Activated T-cell treated with anti-CD3 and anti-CD28 coated beads for 24 hours (primary cell): ENCODE measurements around the gene VDAC1.
"Not testable (repeated sequence)": the region's sequence is repeated elsewhere in the genome, so short reads cannot be mapped to it uniquely, and the experiment has no call there.

Source experiments
- DNase-seq: peaks from one replicate; pipeline ENCODE4 v3.0.0-alpha.2; 2020; ENCODE audit warnings: low read depth

The VDAC1 gene

DNA sequence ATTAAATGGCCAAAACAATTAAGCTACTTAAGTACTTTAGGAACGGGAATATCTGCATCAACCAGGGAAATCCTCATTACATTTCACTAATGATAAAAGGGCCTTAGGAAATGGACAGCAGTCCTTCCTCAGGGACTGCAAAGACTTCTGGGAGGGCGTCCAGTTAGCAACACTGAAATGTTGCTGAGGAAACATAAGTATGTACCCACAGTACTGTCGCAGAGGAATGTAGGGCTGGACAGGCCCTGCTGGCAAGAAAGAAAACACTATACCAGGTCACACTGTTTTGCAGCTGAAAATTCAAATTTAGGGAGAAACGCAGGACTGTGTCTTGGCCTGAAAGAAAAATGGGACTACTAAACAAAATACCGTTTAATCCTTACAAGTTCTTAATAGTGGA, 37.7 kb downstream of the VDAC1 start:
- DNase-seq = no peak

DNA sequence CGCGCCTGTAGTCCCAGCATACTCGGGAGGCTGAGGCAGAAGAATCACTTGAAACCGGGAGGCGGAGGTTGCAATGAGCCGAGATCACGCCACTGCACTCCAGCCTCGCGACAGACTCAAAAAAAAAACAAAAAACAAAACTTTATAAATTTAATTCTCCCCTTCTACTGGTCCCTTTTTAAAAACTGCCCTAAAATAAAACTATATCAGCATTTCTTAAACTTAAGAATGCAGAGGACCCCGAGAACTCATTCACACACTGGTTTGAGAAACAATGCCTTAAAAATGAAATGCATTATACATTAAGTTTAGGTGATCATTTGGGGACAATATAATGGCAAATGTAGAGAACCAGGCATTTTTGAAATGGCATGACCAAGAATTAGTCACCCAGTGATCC, 38.7 kb downstream of the VDAC1 start:
- no peak for DNase-seq

DNA sequence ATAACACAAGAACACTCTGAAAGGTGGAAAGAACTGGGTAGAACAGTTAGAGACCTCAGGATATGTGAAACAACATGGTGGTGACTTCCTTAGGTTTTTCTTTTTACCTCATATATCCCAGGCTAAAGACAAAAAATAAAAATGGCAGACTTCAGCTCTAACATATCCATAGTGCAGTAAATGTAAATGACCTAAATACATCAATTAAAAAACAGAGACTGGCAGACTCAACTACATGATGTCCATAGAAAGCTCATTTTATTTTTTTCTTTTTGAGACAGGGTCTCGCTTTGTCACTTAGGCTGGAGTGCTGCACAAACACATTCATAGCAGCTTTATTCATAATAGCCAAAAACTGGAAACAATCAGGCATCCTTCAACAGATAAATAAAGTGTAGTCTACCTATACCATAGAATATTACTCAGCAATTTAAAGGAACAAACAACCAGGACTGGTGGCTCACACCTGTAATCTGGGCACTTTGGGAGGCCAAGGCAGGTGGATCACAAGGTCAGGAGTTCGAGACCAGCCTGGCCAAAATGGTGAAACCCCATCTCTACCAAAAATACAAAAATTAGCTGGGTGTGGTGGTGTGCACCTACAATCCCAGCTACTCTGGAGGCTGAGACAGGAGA, 41.2 kb downstream of the VDAC1 start:
- DNase-seq = no peak

DNA sequence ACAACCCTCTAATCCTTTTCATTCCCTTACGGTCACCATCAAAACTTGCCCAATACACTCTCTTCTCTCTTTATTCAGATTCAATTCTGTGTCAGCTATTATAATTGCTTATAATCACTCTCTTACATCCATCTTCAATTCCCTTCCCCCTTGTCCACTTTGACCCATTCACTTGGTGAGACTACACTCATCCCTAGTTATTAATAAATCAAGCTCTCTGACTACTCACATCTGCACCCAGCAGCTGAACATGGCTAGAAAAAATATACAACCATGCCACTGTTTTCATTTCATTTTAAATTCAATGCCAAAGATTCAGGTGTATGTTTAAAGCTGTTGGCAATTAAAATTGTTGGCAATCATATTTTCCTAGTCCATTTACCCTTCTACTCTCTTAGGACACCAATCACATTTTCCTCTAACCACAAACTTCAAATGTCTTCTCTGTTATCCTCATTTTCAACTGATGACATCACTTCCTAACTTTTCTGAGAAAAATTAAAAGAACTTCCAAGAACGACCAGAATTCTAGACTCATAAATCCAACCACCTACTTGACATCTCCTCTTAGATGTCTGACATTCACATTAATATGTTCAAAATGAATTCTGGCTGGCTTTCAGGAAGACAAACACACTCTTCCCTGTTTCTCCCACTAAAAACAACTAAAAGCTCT, 41.8 kb downstream of the VDAC1 start:
- no peak for DNase-seq

GRCh38 chr5:133962131-133962530, 42.6 kb downstream of the VDAC1 start:
- no peak for DNase-seq

DNA sequence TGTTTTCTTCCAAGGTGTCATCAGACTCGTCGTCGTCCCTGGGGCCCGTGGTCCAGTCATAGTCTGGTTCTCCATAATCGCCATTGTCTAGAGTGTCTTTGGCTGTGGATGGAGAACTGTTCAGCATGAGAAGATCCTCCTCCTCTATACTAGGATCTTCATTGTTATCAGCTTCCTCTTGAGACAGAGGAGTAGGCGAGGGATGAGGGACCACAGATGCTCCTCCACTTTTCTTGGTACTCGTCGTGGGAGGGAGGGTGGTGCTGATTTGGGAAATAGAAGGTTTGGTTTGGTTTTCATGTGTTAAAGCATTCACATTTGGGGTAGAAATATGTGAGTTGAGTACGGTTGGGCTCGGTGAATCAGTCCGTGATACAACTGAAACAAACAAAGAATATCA, 45.1 kb downstream of the VDAC1 start:
- DNase-seq = no peak

- DNase-seq = no peak
These were observed 47.2 kb downstream of the VDAC1 start for GRCh38 chr5:133957591-133957990.

- DNase-seq = no peak
These were observed 47.7 kb downstream of the VDAC1 start for GRCh38 chr5:133957080-133957479.

- not testable (repeated sequence) for DNase-seq
These were observed 48.6 kb downstream of the VDAC1 start for GRCh38 chr5:133956196-133956595.

DNA sequence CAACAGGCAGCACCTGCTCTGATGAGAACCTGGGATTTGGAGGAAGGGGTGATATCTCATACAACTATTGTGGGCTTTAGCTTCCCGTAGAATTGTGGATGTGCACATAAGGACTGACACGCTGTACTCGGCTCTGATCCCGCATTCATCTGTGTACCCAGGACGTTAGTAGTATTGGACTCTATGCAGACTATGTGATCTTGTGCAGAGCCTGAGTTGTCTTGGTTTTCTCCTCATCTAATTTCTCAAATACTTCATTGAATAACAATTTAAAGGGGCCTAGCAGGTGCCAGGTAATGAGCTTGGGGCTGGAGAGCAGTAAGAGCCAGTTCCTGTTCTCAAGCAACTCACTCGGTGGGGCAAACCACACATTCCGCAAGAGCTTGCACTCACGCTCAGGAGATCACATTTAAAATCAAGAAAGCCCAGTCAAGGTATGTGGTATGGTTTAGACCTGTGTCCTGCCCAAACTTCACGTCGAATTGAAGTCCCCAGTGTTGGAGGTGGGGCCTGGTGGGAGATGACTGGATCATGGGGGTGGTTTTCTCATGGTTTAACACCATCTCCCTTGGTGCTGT, 51.1 kb downstream of the VDAC1 start:
- DNase-seq = no peak

GRCh38 chr5:133952729-133953567, 51.8 kb downstream of the VDAC1 start:
- no peak for DNase-seq

GRCh38 chr5:133950821-133951612, 53.8 kb downstream of the VDAC1 start:
- DNase-seq = no peak

GRCh38 chr5:133948721-133949120, 56.1 kb downstream of the VDAC1 start:
- DNase-seq = no peak

DNA sequence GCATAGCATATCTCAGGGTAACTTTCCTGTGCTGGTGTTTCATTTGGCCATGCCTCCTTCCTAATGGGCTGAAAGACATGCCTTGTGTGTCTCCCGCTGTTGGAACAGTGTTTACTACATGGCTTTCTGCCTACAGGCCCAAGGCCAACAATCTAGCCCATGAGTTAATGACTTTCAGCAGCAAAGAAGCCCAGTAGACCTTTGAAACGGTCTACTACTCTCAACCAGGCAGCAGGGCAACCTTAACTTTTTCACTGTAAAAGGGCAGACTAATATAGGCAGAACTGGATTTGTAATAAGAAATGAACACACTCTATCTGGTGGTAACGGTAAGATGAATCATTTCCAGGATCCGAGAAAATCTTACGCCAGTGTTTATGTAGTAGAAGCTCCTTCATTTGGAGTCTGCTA, 57.3 kb downstream of the VDAC1 start:
- no peak for DNase-seq

GRCh38 chr5:133945568-133945967, 59.2 kb downstream of the VDAC1 start:
- no peak for DNase-seq

GRCh38 chr5:133944263-133945185, 60.3 kb downstream of the VDAC1 start:
- peak; percentile 39 for DNase-seq

DNA sequence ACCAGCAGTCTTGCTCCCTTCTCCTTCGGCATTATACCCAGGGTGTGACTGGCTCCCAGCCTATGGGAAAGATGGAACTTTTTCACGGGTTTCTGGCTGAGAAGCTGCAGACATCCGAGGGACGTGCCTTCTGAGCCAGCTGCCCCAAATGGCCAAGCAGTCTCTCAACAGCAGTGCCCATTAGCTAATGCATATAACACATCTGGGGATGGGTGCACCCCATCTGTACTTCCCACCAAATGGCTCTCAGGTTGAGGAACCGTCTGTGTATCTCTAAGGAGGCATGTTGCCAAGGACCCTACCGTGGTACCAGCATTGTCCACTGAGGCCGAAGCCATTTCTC, 61.3 kb downstream of the VDAC1 start:
- DNase-seq = no peak

DNA sequence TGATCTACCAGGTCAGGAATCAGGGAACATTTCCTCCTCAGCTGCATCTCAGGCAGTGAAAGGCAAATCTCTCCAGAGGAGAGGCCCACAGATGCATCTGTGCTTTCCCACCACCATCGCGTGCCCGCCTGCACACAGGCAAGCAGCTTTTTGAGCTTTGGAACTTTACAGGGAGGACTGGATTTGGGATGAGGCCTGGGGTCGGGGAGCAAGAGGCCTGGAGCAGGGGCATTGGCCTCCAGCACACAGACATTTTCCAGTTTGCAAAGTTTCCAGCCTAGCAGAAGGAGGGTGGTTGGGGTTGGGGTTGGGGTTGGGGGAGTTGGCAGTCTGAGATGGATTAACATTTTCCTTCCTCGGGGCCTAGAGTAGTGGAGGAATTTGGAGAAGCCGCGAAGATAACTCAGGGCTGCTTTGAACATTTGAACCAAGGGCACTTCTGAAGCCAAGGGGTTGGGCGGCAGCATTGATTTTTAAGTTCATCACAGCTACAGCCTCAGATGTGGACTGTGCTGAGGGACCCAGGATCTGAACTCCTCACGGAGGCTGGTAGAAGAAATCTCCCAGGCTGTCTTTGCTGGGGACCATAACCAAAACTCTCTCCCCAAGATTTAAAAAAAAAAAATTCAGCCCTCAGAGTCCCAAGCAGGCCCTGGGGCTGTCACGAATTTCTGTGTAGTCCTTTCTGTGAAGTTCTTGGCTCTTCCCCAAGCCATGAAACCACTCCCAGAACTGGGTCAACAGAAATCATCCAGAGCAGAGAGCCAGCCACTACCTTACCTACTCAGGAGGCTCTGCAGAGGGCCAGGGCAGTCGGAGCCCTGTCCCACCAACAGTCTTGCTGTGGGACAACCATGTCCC, 61.9 kb downstream of the VDAC1 start:
- no peak for DNase-seq

- DNase-seq = no peak
These were observed 63.1 kb downstream of the VDAC1 start for GRCh38 chr5:133941456-133942196.
